Hypothalamus (tissue), 51 donors: ENCODE data around the gene GRIP1.

Experiments
- DNase-seq, 51 donors: peaks; one replicate each; lab custom pipeline; 2025; lab: John Stamatoyannopoulos, UW

GRIP1 gene

GRCh38 chr12:66398931-66399910 is 279.7 kb downstream of the GRIP1 start:
- DNase-seq: no peak

- no peak for DNase-seq
Measured at GRCh38 chr12:66397574-66398290, 281.1 kb downstream of the GRIP1 start.

- no peak for DNase-seq
Measured at GRCh38 chr12:66393890-66394289, 285.0 kb downstream of the GRIP1 start.

GRCh38 chr12:66392266-66392915 is 286.5 kb downstream of the GRIP1 start:
- no peak for DNase-seq

- DNase-seq: peak in 1 of 51 donors; percentile 5
Measured at GRCh38 chr12:66388517-66388916, 290.4 kb downstream of the GRIP1 start.

GRCh38 chr12:66387117-66387516 is 291.8 kb downstream of the GRIP1 start:
- no peak for DNase-seq

- no peak for DNase-seq
Measured at GRCh38 chr12:66380769-66381535, 297.9 kb downstream of the GRIP1 start.

GRCh38 chr12:66379616-66380015 is 299.3 kb downstream of the GRIP1 start:
- no peak for DNase-seq

GRCh38 chr12:66375560-66375959 is 303.3 kb downstream of the GRIP1 start:
- no peak for DNase-seq

- DNase-seq: no peak
Measured at GRCh38 chr12:66371982-66372381, 306.9 kb downstream of the GRIP1 start.

GRCh38 chr12:66367015-66367667 is 311.7 kb downstream of the GRIP1 start:
- no peak for DNase-seq

GRCh38 chr12:66365718-66366490 is 313.0 kb downstream of the GRIP1 start:
- no peak for DNase-seq

- DNase-seq: no peak
Measured at GRCh38 chr12:66361703-66362102, 317.2 kb downstream of the GRIP1 start.

- no peak for DNase-seq
Measured at GRCh38 chr12:66359300-66359699, 319.6 kb downstream of the GRIP1 start.

GRCh38 chr12:66354291-66354690 is 324.6 kb downstream of the GRIP1 start:
- peak in 9 of 51 donors; percentile 1 to 16 (median 4) for DNase-seq

- DNase-seq: no peak
Measured at GRCh38 chr12:66352899-66353298, 326.0 kb downstream of the GRIP1 start.

GRCh38 chr12:66352197-66352596 is 326.7 kb downstream of the GRIP1 start:
- peak in 14 of 51 donors; percentile 2 to 33 (median 10) for DNase-seq

- DNase-seq: no peak
Measured at GRCh38 chr12:66351301-66351700, 327.6 kb downstream of the GRIP1 start.

GRCh38 chr12:66345956-66346355 is 332.9 kb downstream of the GRIP1 start:
- DNase-seq: no peak
